ENCODE results near the gene UCN.

The UCN gene, protein sequence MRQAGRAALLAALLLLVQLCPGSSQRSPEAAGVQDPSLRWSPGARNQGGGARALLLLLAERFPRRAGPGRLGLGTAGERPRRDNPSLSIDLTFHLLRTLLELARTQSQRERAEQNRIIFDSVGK

DNA sequence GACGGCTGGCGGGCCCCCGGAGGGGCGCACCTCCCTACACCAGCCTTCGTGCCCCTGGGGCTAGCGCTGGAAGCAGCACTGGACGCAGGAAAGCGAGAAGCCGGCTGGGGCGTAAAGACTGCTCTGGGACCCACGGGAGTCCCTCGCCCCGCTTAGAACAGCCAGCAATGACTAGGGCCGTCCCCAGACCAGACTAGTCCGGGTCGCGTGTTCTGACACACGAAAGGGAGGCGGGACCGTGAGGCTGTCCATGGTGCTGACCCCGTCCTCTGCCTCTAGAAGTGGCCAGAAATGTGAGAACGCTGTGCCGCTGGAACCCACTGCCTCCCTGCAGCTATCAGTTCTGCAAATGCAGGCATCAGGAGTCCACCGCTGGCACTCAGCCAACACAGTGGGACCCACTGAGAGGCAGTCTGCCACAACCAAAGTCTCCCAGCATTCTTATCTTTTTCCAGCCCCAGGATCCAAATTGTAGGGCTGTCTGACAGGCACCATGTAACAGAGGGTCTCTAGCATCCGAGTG, at the start of gene UCN:
TSS of gene UCN (minus strand) at position 87 of the 523 bp plus-strand sequence. CDS start 550 bp downstream, outside the sequence.
- TF ChIP-seq EZH2phosphoT487 (IDR thresholded peaks at IDR 0.05; ENCODE audit: borderline replicate concordance, low read length), result no peak
- TF ChIP-seq, protein P1, sequence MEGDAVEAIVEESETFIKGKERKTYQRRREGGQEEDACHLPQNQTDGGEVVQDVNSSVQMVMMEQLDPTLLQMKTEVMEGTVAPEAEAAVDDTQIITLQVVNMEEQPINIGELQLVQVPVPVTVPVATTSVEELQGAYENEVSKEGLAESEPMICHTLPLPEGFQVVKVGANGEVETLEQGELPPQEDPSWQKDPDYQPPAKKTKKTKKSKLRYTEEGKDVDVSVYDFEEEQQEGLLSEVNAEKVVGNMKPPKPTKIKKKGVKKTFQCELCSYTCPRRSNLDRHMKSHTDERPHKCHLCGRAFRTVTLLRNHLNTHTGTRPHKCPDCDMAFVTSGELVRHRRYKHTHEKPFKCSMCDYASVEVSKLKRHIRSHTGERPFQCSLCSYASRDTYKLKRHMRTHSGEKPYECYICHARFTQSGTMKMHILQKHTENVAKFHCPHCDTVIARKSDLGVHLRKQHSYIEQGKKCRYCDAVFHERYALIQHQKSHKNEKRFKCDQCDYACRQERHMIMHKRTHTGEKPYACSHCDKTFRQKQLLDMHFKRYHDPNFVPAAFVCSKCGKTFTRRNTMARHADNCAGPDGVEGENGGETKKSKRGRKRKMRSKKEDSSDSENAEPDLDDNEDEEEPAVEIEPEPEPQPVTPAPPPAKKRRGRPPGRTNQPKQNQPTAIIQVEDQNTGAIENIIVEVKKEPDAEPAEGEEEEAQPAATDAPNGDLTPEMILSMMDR (IDR thresholded peaks at IDR 0.05; ENCODE audit: low read depth, low read length, poor library complexity, severe bottlenecking), result no peak
- H4K20me1 ChIP-seq (ENCODE audit: control insufficient read depth, insufficient read depth, low read depth, low read length), result no peaks in the 10 kb centered on the region
- no peaks in the 10 kb centered on the region for H3K27me3 ChIP-seq (ENCODE audit: control insufficient read depth, low read length)
- no peaks in the 10 kb centered on the region; the same call in 1 of the 2 replicates for H3F3A ChIP-seq (ENCODE audit: control insufficient read depth, insufficient read depth)
- no peak within 1 kb of the TSS for H3K4me3 ChIP-seq (ENCODE audit: low read length)
- H3K4me1 ChIP-seq (ENCODE audit: control insufficient read depth, low read length), result peaks cover 10% of the 10 kb centered on the region; the same call in 1 of the 2 replicates
- H3K9me2 ChIP-seq (replicated peaks; ENCODE audit: control insufficient read depth, low read length), result no peaks in the 10 kb centered on the region
- peaks cover 3% of the 10 kb centered on the region; the same call in 1 of the 2 replicates for H3K36me3 ChIP-seq (ENCODE audit: control insufficient read depth, low read length)
- no peaks in the 10 kb centered on the region for H3K79me2 ChIP-seq (ENCODE audit: control insufficient read depth, low read length)
- no peak within 1 kb of the TSS for H3K4me2 ChIP-seq (ENCODE audit: low read length)
- no peaks in the 10 kb centered on the region for H3K9me3 ChIP-seq (ENCODE audit: control insufficient read depth, insufficient read depth, low read length)
- no peak within 1 kb of the TSS for H3K27ac ChIP-seq (ENCODE audit: low read depth, low read length)

DNA sequence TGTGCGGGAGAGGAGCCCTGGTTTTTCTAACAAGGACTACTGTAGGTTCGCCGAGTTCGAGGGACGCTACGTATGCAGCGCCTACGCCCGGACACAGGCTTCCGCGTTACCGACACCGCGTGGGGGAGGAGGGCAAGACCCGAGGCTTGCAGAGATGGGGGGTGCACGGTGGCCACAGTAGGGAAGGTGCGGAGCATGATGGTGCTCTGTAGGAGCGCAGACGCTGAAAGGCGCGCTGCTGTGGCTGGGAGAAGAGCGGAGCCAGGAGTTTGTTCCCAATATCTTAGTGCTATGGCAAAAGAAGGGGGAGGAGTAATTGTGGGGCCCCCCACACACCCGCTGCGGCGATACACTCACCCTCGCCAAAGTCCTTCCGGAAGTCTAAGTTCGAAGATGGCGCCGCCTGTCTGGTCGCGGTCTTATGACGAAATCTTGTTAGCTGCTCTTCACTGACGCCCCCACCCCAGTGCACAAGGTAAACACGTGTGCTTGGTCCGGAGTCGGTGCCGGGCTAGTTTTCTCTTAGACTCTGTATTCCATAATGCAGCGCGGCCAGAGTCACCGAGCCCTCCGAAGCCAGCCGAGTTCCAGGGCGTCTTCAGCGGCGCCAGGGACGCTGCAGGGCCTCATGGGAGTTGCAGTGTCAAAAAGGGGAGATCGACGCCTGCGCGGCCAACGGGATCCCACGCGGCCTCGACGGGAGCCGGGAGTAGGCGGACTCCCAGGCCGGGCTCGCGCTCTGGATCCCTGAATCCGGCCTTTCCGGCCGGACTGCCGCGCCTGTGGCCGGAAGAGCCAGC, 48.3 kb upstream of the UCN start, which contains the start of gene GTF3C2:
TSS of gene GTF3C2 (minus strand) at position 383 of the 800 bp plus-strand sequence. CDS start 13,210 bp downstream, outside the sequence.
- no peaks in the 10 kb centered on the region for H3K27me3 ChIP-seq (ENCODE audit: control insufficient read depth, low read length)
- peaks cover 27% of the 10 kb centered on the region for H3K36me3 ChIP-seq (ENCODE audit: control insufficient read depth, low read length)
- no peaks in the 10 kb centered on the region for H3K9me2 ChIP-seq (replicated peaks; ENCODE audit: control insufficient read depth, low read length)
- H3F3A ChIP-seq (ENCODE audit: control insufficient read depth, insufficient read depth), result no peaks in the 10 kb centered on the region
- H3K9me3 ChIP-seq (ENCODE audit: control insufficient read depth, insufficient read depth, low read length), result no peaks in the 10 kb centered on the region
- H3K79me2 ChIP-seq (ENCODE audit: control insufficient read depth, low read length), result peaks cover 80% of the 10 kb centered on the region
- peak within 1 kb of the TSS; percentile 88 for H3K27ac ChIP-seq (ENCODE audit: low read depth, low read length)
- no peaks in the 10 kb centered on the region for H4K20me1 ChIP-seq (ENCODE audit: control insufficient read depth, insufficient read depth, low read depth, low read length)
- peaks cover 34% of the 10 kb centered on the region for H3K4me1 ChIP-seq (ENCODE audit: control insufficient read depth, low read length)
- peak within 1 kb of the TSS; percentile 87 for H3K4me2 ChIP-seq (ENCODE audit: low read length)
- TF ChIP-seq EZH2phosphoT487 (IDR thresholded peaks at IDR 0.05; ENCODE audit: borderline replicate concordance, low read length), result no peak
- peak within 1 kb of the TSS; percentile 95 for H3K4me3 ChIP-seq (ENCODE audit: low read length)

DNA sequence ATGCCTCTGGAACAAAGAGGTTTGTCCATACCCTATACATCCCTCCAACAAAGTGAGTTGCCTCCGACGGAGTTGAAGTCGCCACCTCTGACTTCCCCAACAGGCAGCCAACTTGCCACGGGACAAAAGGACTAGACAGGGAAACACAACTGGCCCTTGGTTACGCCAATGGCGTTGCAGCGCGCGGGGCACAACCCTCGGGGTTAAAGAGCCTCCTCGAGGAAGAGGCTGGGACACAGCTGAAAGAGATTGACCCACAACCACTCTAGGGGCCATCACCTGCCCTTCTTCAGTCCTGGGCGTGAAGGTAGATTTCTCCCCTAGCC, 47.8 kb upstream of the UCN start:
- TF ChIP-seq, protein P1 (IDR thresholded peaks at IDR 0.05; ENCODE audit: low read depth, low read length, poor library complexity, severe bottlenecking), result no peak
- peaks cover 27% of the 10 kb centered on the region for H3K36me3 ChIP-seq (ENCODE audit: control insufficient read depth, low read length)
- H3K9me2 ChIP-seq (replicated peaks; ENCODE audit: control insufficient read depth, low read length), result no peaks in the 10 kb centered on the region
- H3K27ac ChIP-seq (ENCODE audit: low read depth, low read length), result peak overlapping the region; percentile 88
- H4K20me1 ChIP-seq (ENCODE audit: control insufficient read depth, insufficient read depth, low read depth, low read length), result no peaks in the 10 kb centered on the region
- peak overlapping the region; percentile 87 for H3K4me2 ChIP-seq (ENCODE audit: low read length)
- H3F3A ChIP-seq (ENCODE audit: control insufficient read depth, insufficient read depth), result no peaks in the 10 kb centered on the region
- H3K4me3 ChIP-seq (ENCODE audit: low read length), result peak overlapping the region; percentile 95
- no peaks in the 10 kb centered on the region for H3K9me3 ChIP-seq (ENCODE audit: control insufficient read depth, insufficient read depth, low read length)
- H3K79me2 ChIP-seq (ENCODE audit: control insufficient read depth, low read length), result peaks cover 83% of the 10 kb centered on the region
- no peaks in the 10 kb centered on the region for H3K27me3 ChIP-seq (ENCODE audit: control insufficient read depth, low read length)
- H3K4me1 ChIP-seq (ENCODE audit: control insufficient read depth, low read length), result peaks cover 37% of the 10 kb centered on the region

DNA sequence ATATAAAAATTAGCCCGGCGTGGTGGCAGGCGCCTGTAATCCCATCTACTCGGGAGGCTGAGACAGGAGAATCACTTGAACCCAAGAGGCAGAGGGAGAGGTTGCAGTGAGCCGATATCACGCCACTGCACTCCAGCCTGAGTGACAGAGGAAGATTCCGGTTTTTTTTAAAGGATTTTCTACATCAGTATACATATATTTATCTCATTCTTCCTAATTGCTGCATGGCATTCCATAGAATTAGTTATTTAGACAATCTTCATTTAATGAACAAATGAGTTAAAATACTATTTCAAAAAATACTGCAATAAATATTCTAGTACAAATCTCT, 46.3 kb upstream of the UCN start:
- Histone ChIP-seq H3K79me2 (ENCODE audit: control insufficient read depth, low read length) (peaks cover 92% of the 10 kb centered on the region), H4K20me1 (ENCODE audit: control insufficient read depth, insufficient read depth, low read depth, low read length) (no peaks in the 10 kb centered on the region), H3K27me3 (ENCODE audit: control insufficient read depth, low read length) (no peaks in the 10 kb centered on the region), H3F3A (ENCODE audit: control insufficient read depth, insufficient read depth) (peaks cover 2% of the 10 kb centered on the region; the same call in 1 of the 2 replicates), H3K9me3 (ENCODE audit: control insufficient read depth, insufficient read depth, low read length) (no peaks in the 10 kb centered on the region), H3K4me1 (ENCODE audit: control insufficient read depth, low read length) (peaks cover 49% of the 10 kb centered on the region), H3K27ac (ENCODE audit: low read depth, low read length) (no peak overlapping the region), H3K4me3 (ENCODE audit: low read length) (no peak overlapping the region; the same call in 1 of the 2 replicates), H3K9me2 (replicated peaks; ENCODE audit: control insufficient read depth, low read length) (no peaks in the 10 kb centered on the region), H3K36me3 (ENCODE audit: control insufficient read depth, low read length) (peaks cover 27% of the 10 kb centered on the region), H3K4me2 (ENCODE audit: low read length) (peak overlapping the region; percentile 87; the same call in 1 of the 2 replicates)
- TF ChIP-seq, protein P1 (IDR thresholded peaks at IDR 0.05; ENCODE audit: low read depth, low read length, poor library complexity, severe bottlenecking), result no peak
- TF ChIP-seq EZH2phosphoT487 (IDR thresholded peaks at IDR 0.05; ENCODE audit: borderline replicate concordance, low read length), result no peak
